Measurements from ENCODE around the gene CCDC12.
A peak's percentile ranks its signal among the peaks of the same experiment; 100 is the strongest.

The CCDC12 gene

GRCh38 chr3:46995901-46996562, 19.5 kb upstream of the CCDC12 start:
- no peak for DNase-seq

GRCh38 chr3:46994801-46995731, 18.5 kb upstream of the CCDC12 start:
- no peak for DNase-seq

DNA sequence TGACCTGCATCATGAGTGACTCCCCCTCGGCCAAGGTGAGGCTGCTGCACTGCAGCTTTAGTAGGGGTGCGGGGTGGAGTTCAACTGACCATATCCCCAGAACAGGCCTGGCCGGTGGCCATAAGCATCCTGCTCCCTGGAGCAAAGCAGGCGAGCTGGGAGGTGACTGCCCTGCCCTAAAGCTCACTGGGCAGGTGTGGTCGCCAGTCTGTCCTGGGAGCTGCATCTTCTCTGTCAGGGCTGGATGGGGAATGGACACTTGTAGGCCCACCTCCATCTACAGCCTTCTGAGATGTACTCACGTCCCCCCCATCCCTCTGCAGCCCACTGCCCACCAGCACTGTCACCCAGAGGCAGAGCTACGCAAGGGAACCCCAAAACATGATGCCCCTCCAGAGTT, 17.4 kb upstream of the CCDC12 start:
- no peak for DNase-seq

GRCh38 chr3:46993292-46993691, 16.7 kb upstream of the CCDC12 start:
- DNase-seq = no peak

DNA sequence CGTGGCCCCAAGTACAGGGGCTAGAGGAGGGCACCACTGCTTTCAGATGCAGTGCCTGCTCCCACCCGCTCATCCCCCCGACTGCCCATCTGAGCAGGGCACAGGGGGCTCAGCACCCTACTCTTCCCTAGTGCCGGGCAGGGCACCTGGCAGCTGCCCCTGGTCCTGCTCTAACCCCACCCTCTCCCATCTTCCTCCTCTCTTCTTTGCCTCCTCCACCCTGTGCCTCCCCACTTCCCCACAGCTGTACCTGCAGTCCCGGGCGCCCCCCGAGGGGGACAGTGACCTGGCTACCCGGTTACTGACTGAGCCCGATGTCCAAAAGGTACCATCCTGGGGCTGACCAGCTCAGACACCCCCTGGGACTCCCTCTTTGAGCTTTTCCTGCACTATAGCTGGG, 15.7 kb upstream of the CCDC12 start:
- DNase-seq = no peak

GRCh38 chr3:46991406-46992165, 15.0 kb upstream of the CCDC12 start:
- DNase-seq = no peak

GRCh38 chr3:46990573-46991374, 14.2 kb upstream of the CCDC12 start:
- no peak for DNase-seq

- DNase-seq = no peak
Observed at GRCh38 chr3:46989146-46989810, 12.7 kb upstream of the CCDC12 start.

GRCh38 chr3:46988616-46989015, 12.1 kb upstream of the CCDC12 start:
- DNase-seq = no peak

GRCh38 chr3:46987743-46988401, 11.3 kb upstream of the CCDC12 start:
- peak; percentile 86 for DNase-seq

- no peak for DNase-seq
Observed at GRCh38 chr3:46987319-46987742, 10.8 kb upstream of the CCDC12 start.

GRCh38 chr3:46986782-46987310, 10.3 kb upstream of the CCDC12 start:
- no peak for DNase-seq

DNA sequence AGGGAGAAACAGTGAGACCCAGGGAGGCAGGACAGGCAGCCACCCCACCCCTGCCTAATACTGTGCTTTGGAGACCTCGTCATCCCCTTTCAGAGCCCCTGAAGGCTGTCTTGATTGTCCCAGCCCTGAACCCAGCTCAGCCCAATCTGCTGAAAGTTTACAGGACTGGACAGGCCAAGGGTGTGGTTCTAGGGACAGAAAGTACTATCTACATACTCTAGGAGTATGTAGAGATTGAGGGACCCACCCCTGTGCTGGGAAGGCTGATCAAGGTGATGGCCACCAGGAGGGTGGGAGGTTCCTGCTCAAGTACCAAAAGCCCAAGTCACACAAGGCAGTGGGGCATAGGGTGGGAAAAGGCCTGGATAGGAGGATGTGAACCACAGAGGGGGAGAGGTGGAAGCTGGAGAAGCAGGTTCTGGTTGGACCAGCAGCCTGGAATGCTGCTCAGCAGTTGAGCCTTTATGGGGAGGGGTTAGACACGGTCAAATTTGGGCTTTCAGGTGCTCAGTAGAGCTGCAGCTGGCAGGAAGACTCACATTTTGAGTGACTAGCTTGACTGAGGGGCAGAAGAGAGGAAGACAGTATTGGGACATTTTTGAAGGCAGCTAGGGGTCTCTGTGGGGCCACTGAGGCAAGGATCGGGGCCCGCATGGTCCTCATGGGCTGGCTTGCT, 9.6 kb upstream of the CCDC12 start:
- DNase-seq = no peak

- no peak for DNase-seq
Observed at GRCh38 chr3:46985588-46985987, 9.0 kb upstream of the CCDC12 start.

DNA sequence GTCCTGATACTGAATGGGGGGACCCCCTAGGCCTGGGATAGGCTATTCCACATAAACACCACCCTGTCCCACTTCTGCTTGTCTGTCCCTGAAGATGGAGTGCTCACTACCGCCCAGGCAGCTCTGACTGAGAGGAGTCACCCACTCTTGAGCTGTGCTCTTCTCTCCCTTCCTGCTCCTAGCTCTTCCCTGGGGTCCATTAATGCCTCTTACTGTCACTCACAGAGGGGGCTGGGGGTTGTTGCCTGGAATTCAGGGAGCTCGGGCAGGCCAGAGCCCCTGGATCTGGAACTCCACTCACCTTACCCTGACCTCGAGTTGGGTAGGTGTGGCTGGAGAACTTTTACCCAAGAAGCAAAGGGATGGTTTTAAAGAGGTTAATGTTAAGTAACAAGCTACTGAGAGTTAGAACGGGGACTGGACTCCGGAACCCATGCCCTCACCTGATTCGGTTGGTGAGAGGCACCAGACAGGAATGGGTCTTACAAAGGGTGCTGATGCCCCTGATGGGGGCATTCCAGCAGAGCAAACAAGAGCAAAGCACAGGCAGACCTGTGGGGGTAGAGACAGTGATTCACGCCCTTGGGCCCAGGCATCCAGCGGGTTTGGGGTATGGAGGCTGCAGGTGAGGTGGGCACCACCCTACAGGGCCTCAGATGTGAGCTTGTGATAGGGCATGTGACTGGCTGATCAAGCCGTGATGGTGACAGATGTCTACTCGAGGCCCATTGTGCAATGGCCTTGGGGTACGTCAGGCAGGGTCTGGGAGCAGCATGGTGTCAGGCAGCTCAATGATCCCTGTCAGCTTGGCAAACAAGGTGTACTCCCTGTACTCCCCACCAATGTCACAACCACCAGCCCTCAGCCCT, 8.3 kb upstream of the CCDC12 start:
- no peak for DNase-seq

DNA sequence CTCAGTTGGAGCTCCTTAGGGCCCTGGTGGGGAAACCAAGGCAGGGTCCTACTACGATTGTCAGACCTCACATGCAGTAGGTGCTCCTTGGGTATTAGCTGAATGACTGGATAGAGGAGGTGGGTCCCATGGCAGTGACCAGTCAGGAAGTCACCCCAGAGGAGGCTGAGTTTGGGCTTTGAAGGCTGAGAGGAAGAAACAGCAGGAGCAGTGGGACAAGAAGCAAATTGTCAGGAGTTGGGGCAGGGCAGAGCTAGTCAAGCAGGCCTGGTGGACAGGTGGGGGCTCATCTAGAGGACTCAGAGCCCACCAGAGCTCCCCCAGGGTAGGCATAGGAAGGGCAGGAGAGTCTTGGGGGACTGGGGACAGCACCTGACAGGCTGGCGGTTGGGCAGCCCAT, 6.0 kb upstream of the CCDC12 start:
- no peak for DNase-seq

DNA sequence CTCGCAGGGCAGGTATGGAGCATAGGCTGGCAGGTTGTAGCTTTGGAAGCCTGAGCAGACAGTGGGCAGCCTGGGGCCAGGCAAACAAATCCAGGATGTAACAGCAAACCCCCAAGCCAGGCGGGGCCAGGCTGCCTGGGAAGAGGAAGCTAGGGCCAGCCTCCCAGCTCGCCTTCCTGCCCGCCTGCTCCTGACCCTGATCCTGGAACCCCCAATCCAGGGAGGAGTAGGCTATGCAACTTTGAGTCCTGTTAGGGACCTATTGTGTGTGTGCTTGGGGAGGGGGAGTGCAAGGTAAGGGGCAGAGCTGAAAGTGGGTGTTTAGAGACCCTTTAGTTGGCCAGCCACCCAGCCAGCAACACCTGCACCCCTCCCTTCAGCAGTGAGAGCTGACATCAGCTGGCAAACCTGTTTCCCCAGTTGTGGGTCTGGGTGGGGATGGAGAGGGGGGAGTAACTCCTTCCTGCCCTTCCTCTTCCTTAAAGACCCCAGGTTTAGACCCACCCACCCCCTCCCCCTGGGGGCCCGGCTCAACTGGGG, 5.5 kb upstream of the CCDC12 start:
- no peak for DNase-seq

DNA sequence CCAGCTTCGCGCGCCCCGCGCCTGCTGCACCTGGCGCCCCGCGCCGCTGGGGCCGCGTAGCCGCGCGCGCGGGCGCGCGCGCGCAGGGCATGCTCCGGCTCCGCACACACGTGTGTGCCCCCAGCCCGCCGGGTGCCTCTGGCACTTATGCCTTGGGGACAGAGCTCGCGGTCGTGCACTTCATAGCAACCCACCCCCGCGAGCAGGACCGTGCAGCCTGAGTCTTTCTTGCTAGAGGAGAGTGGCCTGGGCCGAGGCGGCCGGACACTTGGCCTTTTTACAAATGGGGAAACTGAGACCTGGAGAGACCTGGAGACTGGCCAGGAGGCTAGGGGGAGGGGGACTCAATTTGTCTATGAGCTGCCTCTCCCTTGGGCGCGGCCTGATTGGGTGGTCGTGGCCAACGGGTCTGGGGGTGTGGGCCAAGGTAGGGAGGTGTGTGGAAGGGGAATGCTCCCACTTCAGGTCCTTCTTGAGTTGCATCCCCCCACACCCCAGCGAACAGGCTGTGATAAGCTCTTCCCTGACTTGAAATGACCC, 3.5 kb upstream of the CCDC12 start:
- no peak for DNase-seq
